ENCODE data around the gene PHACTR1.

The PHACTR1 gene

GRCh38 chr6:12913201-12913600 is 196.6 kb downstream of the PHACTR1 start:
- TF ChIP-seq TAF1 (IDR thresholded peaks at IDR 0.05; ENCODE audit: low read depth), result no peak

GRCh38 chr6:12916006-12916405 is 199.4 kb downstream of the PHACTR1 start:
- TF ChIP-seq YY1 (IDR thresholded peaks at IDR 0.05; ENCODE audit: low read depth) (no peak), CEBPB (IDR thresholded peaks at IDR 0.05) (no peak), NFIC (IDR thresholded peaks at IDR 0.05) (no peak), ZBTB7A (IDR thresholded peaks at IDR 0.05; ENCODE audit: low read depth) (no peak), TCF12 (IDR thresholded peaks at IDR 0.05; ENCODE audit: low read depth) (no peak), TAF1 (IDR thresholded peaks at IDR 0.05; ENCODE audit: low read depth) (no peak), FOXM1 (IDR thresholded peaks at IDR 0.05; ENCODE audit: borderline replicate concordance, low read depth) (no peak)
- TF ChIP-seq, protein P1, sequence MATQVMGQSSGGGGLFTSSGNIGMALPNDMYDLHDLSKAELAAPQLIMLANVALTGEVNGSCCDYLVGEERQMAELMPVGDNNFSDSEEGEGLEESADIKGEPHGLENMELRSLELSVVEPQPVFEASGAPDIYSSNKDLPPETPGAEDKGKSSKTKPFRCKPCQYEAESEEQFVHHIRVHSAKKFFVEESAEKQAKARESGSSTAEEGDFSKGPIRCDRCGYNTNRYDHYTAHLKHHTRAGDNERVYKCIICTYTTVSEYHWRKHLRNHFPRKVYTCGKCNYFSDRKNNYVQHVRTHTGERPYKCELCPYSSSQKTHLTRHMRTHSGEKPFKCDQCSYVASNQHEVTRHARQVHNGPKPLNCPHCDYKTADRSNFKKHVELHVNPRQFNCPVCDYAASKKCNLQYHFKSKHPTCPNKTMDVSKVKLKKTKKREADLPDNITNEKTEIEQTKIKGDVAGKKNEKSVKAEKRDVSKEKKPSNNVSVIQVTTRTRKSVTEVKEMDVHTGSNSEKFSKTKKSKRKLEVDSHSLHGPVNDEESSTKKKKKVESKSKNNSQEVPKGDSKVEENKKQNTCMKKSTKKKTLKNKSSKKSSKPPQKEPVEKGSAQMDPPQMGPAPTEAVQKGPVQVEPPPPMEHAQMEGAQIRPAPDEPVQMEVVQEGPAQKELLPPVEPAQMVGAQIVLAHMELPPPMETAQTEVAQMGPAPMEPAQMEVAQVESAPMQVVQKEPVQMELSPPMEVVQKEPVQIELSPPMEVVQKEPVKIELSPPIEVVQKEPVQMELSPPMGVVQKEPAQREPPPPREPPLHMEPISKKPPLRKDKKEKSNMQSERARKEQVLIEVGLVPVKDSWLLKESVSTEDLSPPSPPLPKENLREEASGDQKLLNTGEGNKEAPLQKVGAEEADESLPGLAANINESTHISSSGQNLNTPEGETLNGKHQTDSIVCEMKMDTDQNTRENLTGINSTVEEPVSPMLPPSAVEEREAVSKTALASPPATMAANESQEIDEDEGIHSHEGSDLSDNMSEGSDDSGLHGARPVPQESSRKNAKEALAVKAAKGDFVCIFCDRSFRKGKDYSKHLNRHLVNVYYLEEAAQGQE (IDR thresholded peaks at IDR 0.05; ENCODE audit: low read depth), result no peak

DNA sequence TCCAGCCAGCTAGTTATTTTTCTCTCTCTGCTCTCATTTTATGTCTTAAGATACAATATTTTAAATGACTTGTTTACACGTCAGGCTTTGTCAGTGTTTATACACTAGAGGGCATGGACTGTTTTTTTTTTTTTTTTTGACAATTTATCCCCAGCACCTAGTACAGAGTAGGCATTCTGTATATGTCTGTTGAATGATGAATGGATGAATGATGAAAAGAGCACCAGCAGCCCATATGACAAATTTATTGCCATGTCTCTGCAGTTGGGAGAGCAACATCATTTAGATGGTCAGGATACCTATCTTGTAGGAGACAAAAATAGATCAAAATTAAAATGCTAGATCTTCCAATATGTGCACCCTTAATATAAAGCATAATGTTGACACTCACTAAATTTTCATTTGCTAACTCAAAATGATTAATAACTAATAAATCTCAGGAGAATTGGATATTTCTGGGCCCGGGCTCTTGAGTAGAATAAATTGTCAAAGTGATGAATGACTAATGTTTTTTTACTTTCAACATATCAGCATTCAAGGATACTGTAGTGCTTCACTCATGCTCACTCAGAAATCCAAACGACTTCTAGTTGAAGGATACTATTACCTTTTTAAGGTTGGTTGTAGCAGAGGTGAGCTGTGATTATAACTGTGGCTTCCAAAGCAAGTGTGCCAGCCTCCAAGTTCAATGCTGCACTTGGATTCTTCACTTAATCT is 200.0 kb downstream of the PHACTR1 start:
- no peak for TF ChIP-seq RAD21 (IDR thresholded peaks at IDR 0.05; ENCODE audit: low read depth)
- TF ChIP-seq EGR1 (IDR thresholded peaks at IDR 0.05), result no peak
- TF ChIP-seq CEBPB (IDR thresholded peaks at IDR 0.05), result no peak
- no peak for TF ChIP-seq NFIC (IDR thresholded peaks at IDR 0.05)
- TF ChIP-seq USF1 (IDR thresholded peaks at IDR 0.05), result no peak

DNA sequence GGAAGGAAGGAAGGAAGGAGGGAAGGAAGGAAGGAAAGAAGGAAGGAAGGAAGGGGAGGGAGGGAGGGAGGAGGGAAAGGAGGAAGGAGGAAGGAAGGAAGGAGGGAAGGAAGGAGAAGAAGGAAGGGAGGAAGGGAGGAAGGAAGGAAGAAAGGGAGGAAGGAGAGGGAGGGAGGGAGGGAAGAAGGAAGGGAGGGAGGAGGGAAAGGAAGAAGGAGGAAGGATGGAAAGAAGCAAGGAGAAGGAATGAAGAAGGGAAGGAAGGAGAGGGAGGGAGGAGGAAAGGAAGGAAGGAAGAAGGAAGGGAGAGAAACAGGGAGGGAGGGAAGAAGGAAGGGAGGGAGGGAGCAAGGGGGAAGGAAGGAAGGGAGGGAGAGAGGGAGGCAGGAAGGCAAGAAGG is 204.9 kb downstream of the PHACTR1 start:
- TF ChIP-seq USF1 (IDR thresholded peaks at IDR 0.05) (no peak), EP300 (IDR thresholded peaks at IDR 0.05; ENCODE audit: borderline replicate concordance) (no peak), NFIC (IDR thresholded peaks at IDR 0.05) (no peak), TEAD4 (IDR thresholded peaks at IDR 0.05) (no peak), YY1 (IDR thresholded peaks at IDR 0.05; ENCODE audit: low read depth) (no peak), ZBTB7A (IDR thresholded peaks at IDR 0.05; ENCODE audit: low read depth) (no peak)
- TF ChIP-seq, protein P1 (IDR thresholded peaks at IDR 0.05; ENCODE audit: low read depth), result no peak

GRCh38 chr6:12923644-12924235 is 207.2 kb downstream of the PHACTR1 start:
- TF ChIP-seq EGR1 (IDR thresholded peaks at IDR 0.05) (no peak), CEBPB (IDR thresholded peaks at IDR 0.05) (no peak), FOXM1 (IDR thresholded peaks at IDR 0.05; ENCODE audit: borderline replicate concordance, low read depth) (no peak), MAX (IDR thresholded peaks at IDR 0.05) (no peak), TEAD4 (IDR thresholded peaks at IDR 0.05) (no peak), RAD21 (IDR thresholded peaks at IDR 0.05; ENCODE audit: low read depth) (no peak), TAF1 (IDR thresholded peaks at IDR 0.05; ENCODE audit: low read depth) (no peak), USF1 (IDR thresholded peaks at IDR 0.05) (no peak), ZBTB7A (IDR thresholded peaks at IDR 0.05; ENCODE audit: low read depth) (no peak), YY1 (IDR thresholded peaks at IDR 0.05; ENCODE audit: low read depth) (no peak), CREB1 (IDR thresholded peaks at IDR 0.05; ENCODE audit: low read depth) (no peak), EP300 (IDR thresholded peaks at IDR 0.05; ENCODE audit: borderline replicate concordance) (no peak), NFIC (IDR thresholded peaks at IDR 0.05) (no peak), TCF12 (IDR thresholded peaks at IDR 0.05; ENCODE audit: low read depth) (no peak)
- TF ChIP-seq, protein P1 (IDR thresholded peaks at IDR 0.05; ENCODE audit: low read depth), result no peak

Measured in Ishikawa (cell line).